Urothelium cell line (cell line): ENCODE results near the gene CCDC148.
"Not testable (repeated sequence)": the region's sequence is repeated elsewhere in the genome, so short reads cannot be mapped to it uniquely, and the experiment has no call there.

ENCODE experiments used
- DNase-seq: peaks from one replicate; pipeline ENCODE4 v3.0.0; 2011; ENCODE audit warnings: low spot score, mixed read lengths
- FAIRE-seq: peaks from 2 replicates; lab custom pipeline; 2011; peaks lifted over from hg19 to GRCh38; lab: Jason Lieb, UNC

The CCDC148 gene

DNA sequence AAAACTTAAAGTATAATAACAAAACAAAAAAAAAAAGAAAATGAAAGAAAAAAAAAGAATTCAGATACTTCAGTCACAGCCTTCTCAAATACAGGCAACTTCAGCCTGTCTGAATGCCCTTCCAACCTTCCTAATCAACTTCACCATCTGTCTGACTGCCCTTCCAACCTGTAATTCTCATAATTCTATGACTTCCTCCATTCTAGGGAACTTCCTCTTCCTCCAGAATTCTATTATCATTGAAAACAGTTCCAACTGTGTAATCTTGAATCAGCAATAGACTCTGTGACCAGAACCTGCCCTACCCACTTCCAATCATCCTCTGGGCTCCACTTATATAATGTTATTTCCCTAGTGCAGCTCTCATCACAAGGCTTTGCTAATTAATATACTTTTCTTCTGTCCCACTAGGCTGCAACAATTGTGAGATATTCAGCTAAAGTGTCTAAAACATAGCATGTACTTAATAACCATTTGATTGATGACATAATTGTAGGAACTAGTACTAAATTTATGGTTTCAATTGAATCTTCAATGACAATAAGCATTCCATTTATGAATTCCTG is 227.5 kb downstream of the CCDC148 start:
- no peak for DNase-seq
- FAIRE-seq: no peak

DNA sequence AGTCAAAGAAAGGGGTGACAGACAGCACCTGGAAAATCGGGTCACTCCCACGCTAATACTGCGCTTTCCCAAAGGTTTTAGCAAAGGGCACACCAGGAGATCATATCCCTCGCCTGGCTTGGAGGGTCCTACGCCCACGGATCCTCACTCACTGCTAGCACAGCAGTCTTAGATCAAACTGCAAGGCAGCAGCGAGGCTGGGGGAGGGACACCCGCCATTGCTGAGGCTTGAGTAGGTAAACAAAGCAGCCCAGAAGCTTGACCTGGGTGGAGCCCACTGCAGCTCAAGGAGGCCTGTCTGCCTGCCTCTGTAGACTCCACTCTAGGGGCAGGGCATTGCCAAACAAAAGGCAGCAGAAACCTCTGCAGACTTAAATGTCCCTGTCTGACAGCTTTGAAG is 233.5 kb downstream of the CCDC148 start:
- not testable (repeated sequence) for FAIRE-seq, DNase-seq

DNA sequence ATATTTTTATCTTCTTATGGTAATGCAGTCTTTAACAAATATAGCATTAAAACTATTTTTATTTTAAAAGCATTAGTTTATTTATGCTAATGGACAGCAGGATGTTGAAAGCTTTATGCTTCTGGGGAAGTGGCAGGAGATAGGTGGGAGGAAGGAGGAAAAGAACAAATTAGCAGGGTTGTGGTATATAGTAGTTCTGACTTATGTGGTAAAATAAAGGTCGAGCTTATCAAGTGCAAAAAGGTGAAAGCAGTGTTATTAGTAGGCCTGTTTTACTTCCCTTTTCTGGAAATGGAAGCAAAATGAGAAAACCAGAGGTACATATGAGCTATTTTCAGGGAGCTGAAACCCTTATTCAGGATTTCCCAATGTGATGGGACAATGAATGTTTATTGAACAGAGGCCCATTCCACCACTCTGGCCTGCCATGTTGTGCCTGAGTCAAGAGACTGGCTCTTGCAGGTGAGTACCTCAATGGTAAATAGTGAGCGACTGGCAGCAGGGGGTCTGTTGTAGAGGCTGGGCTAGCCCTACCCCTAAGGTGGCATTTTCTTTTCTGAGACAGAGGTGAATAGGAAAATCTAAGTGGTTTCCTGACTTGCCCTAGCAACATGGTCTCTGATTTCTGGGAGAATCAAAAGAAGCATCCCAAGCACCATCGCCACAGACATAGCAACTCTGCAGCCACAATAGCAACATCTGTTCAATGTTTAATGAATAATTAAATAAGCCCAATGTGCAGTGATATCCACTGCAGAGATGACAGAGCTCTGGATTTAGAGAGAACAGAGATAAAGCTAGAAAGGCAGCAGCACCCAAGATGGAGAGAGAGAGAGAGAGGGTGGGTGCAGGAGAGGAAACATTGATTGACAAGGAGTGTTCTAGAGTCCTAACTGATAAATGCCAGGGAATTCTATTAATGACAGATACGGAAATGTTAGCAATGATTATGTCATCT is 235.2 kb downstream of the CCDC148 start:
- no peak for DNase-seq

DNA sequence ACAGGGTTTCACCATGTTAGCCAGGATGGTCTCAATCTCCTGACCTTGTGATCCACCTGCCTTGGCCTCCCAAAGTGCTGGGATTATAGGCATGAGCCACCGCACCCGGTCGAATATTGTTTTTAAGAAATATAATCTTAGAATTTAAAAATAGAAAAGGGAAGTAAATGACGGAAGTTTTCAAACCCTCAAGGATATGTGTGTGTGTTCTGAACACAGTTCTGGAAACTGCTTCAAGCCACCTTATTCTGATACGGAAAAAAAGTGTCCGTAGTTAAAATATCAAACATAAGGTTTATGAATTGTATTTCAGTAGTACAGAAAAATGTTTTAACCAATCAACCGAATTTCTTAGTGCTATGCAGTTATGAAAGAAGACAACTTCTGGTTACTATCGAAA is 239.0 kb downstream of the CCDC148 start:
- DNase-seq (no peak), FAIRE-seq (no peak)

More for the DNA sequence above, 235.2 kb downstream of the CCDC148 start:
- no peak for FAIRE-seq

DNA sequence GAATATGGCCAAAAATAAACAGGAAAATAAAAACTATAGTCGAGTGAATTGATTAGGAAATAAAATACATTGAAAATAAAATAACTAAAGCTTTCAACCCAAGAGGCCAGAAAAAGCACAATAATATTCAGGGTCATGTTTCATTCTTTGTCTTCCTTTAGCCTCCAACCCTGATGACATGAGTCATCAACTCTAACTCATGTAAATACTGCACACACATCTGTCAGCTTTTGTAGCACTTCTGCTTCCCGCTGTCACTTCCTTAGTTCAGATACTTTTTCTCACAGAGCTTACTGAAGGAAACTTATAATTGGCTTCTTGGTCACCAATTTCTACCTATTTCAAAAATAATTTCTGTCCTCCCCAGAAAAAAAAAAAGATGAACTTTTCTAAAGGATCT is 242.1 kb downstream of the CCDC148 start:
- FAIRE-seq (no peak), DNase-seq (peak; percentile 42)

DNA sequence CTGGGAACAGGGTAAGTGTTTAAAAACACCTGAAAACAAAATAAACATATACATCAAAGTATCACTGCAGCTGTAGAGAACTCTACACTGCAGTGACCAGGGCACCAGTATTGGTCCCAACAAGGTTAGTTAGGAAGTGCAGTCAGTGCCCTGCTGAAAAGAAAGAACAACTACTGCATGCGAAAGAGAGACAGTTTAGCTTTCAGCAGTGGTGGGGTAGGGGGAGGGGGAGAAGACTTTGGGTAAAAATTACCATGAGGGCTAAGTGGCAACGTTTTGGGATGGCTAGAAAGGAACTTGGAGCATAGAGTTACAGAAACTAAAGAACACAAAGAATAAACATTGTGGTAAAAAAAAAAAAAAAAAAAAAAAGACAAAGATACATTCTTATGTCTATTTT is 242.8 kb downstream of the CCDC148 start:
- no peak for DNase-seq
- FAIRE-seq: no peak

DNA sequence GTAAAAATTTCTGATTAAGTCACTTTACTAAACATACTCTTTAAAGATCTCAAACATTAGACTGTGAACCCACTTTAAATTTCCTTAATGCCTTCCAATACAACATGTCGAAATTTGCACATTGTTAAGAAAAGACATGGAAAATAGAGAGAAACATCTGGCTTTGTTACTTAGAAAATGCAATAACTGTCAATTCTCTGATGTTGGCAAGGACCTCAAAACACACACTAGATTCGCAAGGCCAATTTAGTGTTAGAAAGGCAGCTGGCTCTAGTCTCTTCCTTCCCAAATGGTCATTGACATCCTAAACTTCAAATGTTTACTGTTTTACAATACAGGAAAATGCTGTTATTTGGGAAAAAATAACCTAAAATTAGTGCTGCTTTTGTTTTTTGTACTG is 244.3 kb downstream of the CCDC148 start:
- DNase-seq: no peak
- no peak for FAIRE-seq

DNA sequence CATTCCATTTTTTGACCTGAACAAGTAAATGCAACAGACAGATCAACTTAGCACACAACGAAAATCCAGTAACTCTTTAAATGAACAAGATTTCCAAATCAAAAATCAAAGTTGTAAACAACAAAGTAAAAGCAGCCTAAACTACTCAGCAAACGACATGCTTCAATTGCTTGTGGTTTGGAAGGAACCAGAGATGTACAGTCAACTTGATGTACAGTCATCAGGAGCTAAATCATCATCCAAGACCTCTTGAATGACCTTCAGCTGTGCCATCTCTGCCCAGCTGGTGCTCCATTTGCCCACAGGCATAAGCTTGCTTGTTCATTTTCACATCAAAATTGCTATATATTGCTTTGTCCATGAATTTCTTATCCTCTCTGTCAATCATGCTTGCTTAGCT is 245.1 kb downstream of the CCDC148 start:
- no peak for DNase-seq
- FAIRE-seq: no peak

DNA sequence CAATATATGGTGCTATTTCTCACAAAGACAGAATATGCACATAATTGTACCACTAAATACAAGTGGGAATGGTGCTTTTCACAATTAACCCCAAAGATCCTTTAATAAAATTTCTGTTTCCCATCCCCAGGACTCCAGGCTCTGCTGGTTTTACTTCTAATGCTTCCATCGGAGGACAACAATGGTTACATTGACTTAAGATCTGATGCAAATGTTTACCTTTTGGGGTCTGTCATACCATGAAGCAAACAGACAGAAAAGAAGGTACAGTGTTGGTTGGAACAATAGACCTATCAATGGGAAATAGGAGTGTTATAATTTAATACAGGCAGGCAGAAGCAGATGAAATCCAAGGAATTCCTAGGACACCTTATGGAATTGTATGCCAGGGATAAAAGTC is 249.2 kb downstream of the CCDC148 start:
- DNase-seq: no peak
- FAIRE-seq: no peak

DNA sequence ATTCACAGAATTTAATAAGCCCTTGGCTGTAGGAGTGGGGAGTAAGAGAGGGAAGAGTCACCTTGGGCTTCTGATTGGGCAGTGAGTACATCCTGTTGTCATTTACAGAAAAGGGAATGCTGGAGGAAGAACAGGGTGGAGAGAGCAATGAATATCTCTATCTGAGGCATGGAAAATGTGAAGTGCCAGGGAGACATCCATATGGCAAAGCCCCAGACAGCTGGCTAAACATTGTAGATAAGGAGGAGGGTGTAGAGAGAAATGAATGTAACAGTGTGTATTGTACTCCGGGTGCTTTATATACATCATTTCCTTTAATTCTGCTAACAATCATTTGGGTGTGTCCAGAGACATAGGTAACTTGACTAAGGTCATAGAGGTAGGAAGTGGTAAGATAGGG is 251.3 kb downstream of the CCDC148 start:
- no peak for DNase-seq
- no peak for FAIRE-seq

DNA sequence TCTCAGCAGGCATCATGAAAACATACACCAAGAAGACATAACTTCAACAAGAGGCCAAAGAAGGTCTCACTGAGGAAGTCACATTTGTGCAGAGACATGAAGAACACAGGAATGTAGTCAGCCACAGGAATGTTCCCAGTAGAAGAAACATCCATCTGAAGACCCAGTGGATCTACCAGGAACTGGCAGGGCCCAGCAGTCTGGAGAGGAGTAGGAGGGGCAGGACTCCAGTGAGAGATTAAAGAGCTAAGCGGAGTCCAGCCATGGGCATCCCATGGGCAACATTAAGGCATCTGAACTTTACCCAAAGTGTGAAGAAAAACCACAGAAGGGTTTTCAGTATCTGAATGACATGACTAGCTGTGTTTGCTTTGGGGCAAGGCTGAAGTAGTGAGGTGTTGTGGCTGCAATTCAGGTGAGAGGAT is 251.8 kb downstream of the CCDC148 start:
- FAIRE-seq (no peak), DNase-seq (peak; percentile 42)

DNA sequence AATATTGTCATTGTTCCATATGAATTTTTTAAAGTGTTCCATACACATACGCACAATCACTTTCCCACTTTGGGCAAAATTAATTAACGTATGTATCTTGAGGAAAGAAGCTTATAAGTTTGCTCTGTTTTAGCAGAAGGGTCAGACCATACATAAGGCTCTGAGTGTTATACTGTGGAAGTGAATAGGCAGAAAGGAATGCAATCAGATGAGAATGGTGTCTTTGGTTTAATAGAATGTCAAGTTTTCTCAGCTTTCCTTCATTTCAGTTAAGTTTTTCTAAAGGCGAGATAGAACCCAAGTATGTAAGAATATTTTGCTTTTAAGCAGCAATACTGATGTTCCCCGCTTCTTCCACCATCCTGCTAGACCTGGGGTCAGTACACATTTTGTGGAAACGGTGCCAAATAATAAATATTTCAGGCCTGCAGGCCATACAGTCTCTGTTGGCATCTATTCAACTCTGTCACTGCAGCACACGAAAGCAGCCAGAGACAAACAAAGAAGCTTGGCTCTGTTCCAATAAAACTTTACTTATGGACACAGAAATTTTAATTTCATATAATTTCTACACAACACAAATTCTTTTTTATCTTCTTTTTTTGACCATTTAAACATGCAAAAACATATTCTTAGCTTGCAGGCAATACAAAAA is 254.3 kb downstream of the CCDC148 start:
- DNase-seq (peak; percentile 36), FAIRE-seq (no peak)

DNA sequence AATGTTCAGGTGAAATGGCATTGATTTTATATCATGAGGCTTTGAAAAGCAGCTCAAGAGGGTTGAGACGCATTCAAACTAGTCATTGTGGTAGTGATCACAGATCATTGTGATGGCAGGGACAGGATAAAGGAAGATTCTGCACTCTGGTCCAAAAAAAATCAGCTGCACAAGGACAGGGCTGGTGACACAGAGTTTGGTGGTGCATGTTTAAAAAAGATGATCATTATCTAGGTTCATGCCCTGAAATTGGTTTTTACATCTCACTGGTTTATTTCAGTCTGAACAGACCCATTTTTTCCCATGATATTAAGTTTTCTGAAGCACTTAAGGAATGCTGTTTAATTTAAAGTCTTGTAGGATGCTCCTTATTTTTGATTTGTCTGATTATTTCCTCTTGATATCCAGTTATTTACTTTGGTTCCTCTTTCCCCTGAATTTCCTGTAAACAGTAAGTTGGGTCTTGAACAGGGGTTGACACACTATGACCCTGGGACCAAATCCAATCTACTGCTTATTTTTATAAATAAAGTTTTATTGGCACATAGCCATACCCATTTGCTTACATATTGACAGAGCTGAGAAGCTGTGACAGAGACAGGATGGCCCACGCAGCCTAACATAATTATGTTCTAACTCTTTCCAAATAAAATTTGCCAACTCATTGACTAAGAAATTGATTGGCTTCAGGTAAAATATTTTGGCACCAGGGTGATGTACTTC is 256.5 kb downstream of the CCDC148 start:
- FAIRE-seq: no peak

DNA sequence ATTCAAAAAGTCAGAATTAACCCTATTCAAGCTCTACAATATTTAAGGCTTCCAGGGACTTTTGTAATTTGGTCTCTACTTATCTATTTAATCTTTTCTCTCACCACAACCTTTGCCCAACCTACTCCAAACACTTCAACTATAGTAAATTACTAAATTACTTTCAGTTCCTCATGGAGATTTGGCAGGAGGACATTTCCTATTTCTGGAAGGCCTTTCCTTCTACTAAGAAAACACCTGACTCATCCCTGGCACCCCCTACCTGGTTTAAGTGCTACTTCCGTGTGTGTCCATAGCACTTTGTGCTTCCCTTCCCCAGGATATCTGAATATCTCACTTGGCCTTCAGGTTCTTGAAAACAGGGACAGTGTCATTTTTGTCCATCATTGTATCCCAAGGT is 258.6 kb downstream of the CCDC148 start:
- FAIRE-seq: no peak
- DNase-seq: no peak

More for the DNA sequence above, 256.5 kb downstream of the CCDC148 start:
- DNase-seq: no peak

DNA sequence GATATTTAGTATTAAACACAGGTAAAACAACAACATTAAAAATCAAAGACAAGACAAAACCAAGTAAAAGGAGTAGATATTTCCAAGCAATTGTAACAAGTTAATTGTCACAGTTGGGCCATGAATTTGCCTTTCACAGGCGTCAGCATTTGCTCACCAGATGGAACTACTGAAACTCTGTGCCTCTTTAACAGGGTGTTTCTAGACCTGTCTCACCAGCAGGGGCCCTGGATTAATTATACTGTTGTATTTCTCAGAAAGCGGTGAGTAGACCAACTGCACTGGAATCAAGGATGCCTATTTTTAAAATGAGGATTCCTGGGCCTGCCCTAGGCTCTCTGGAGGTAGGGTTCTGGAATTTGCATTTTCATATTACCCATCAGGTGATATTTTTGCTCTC is 262.3 kb downstream of the CCDC148 start:
- FAIRE-seq: no peak
- DNase-seq: no peak

DNA sequence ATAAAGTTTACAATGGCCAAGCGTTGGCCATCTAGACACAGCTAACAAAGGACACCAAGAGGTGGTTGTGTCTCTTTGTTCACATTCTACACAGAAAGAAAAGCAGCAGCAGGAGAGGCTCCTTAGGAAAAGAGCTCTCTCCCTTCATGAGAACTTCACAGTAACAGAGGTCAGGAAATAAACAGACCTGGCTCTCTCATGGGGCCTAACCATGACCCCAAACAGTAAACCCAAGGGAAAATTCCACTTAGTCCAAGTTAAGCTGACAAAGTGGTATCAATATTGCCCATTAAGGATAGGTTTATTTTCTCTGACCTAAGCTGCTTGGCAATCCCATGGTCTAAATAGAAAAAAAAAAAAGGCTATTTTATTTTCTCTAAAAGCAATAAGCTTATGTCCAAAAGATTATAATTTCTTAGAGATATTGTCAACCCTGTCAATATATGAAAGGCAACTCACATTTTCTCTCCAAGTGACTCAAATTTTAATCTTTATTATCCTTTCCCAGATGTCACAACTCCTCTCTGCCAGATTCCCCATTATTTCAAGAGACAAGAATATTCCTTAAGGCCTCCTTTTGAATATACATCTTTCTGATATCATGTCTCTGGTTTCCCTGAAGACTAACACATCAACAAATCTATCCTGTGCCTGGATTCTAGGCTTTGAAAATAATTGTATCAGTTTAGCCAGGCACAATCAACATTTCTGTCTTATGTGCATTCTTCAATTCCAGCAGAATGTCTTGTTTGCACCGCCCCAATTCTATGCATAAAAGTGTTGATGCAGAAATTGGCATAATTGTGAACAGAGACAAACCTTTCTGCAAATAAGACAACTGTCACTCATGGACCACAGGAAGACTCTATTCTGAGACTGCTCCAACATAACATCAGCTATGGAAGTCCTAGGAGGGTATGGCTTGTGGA is 263.8 kb downstream of the CCDC148 start:
- no peak for FAIRE-seq

DNA sequence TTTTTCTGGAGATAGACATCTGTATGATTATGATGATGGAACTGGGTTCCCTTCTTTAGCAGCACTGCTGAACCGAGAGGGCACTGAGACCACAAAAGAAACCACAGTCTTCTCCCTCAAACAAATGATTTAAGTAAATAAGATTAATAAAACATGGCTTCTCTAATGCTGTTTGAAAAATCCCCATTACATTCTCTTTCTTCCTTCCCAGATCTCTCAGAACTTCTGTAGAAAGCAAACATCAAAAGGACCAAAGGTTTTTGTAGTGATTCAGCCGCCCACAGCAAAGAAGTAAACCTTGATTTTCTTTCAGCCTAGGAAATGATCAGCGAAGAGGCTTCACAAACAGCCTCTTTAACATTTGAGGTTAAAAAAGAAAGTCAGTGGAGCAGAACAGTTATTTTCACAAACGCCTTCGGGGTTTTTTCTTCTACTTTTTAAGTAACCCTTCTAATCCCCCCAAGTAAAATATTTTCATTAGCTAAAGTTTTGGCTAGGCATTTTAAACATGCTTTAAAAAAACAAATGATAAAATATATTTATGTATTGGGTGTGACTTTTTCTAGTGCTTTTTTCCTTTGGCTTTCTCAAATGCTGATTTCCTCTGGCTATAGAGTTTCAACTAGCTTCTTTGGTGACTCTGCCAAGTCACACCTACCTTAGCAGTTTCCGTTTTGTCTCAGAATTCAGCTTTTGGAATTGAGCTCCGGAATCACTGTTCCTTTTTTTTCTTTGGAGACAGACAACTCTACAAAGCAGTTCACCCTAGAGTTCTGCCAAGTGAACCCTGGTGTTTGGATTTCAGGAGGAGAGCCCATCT is 265.3 kb downstream of the CCDC148 start:
- FAIRE-seq (no peak), DNase-seq (no peak)

More for the DNA sequence above, 263.8 kb downstream of the CCDC148 start:
- no peak for DNase-seq

DNA sequence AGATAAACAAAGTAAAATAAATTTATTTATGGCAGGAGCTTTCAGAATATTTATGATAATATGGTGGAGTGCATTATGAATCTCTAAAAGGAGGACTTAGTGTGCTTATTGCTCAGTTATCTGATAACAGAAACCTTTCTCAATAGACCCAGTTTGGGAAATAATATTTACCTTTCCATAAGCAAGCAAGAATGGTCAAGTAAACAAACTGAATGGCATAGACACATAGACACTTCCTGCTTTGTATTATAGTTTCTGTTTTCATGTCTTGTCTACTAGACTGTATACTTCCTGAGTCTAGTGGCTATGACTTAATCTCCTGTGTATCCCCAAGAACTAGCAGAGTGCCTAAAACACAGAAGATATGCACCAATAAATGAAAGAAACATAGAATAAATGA is 267.0 kb downstream of the CCDC148 start:
- FAIRE-seq (no peak), DNase-seq (no peak)

DNA sequence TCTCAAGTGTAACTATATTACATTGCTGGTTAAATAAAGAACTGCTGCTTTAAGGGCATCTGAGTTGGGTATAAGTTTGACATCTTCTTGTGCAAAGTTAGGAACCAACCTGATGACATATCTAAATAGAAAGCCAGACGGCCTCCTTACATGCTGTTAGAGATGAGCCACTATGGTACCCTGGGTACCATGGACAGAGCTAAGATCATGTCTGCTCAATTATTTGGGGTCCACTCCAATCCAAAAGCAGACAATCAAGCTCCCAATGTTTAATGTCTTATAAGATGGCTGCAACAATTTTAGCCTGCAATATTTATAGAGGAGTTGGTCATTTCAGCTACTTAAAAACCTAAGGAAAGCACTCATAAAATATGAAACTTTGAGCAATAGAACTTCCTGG is 268.6 kb downstream of the CCDC148 start:
- DNase-seq (no peak), FAIRE-seq (no peak)
